HG03103 (cell line): ENCODE results near the gene GJB3.
"Not testable (repeated sequence)": the region's sequence is repeated elsewhere in the genome, so short reads cannot be mapped to it uniquely, and the experiment has no call there.

Experiments used
- ATAC-seq: cut with Tn5 transposase; IDR thresholded peaks from one replicate; pipeline ENCODE4 v1.9.1; 2021; ENCODE audit warnings: low read depth; ENCODE audit not compliant: unreplicated experiment

GJB3 gene

GRCh38 chr1:34759503-34760357 is 21.3 kb upstream of the GJB3 start, which contains the start of gene GJB4:
Gene GJB4, plus strand, starts transcription at chr1:34759740. Its CDS starts 1,515 bp downstream, at chr1:34761255.
- no peak for ATAC-seq

- ATAC-seq, result no peak
Measured at GRCh38 chr1:34761176-34761761, 19.7 kb upstream of the GJB3 start.

- ATAC-seq, result no peak
Measured at GRCh38 chr1:34761776-34762307, 19.2 kb upstream of the GJB3 start.

- ATAC-seq, result no peak
Measured at GRCh38 chr1:34762474-34763141, 18.4 kb upstream of the GJB3 start.

GRCh38 chr1:34763142-34763781 is 17.8 kb upstream of the GJB3 start:
- no peak for ATAC-seq

- ATAC-seq, result no peak
Measured at GRCh38 chr1:34768856-34769255, 12.2 kb upstream of the GJB3 start.

- ATAC-seq, result no peak
Measured at GRCh38 chr1:34770891-34771504, 10.0 kb upstream of the GJB3 start.

- ATAC-seq, result no peak
Measured at GRCh38 chr1:34771573-34772371, 9.2 kb upstream of the GJB3 start.

- ATAC-seq, result not testable (repeated sequence)
Measured at GRCh38 chr1:34773114-34773513, 7.9 kb upstream of the GJB3 start.

- no peak for ATAC-seq
Measured at GRCh38 chr1:34774957-34775356, 6.1 kb upstream of the GJB3 start.

GRCh38 chr1:34776911-34777310 is 4.1 kb upstream of the GJB3 start:
- no peak for ATAC-seq

- no peak for ATAC-seq
Measured at GRCh38 chr1:34777519-34778321, 3.3 kb upstream of the GJB3 start.

GRCh38 chr1:34778381-34778780 is 2.6 kb upstream of the GJB3 start:
- ATAC-seq, result no peak

GRCh38 chr1:34779005-34779404 is 2.0 kb upstream of the GJB3 start:
- no peak for ATAC-seq

GRCh38 chr1:34779526-34779925 is 1.5 kb upstream of the GJB3 start:
- no peak for ATAC-seq

GRCh38 chr1:34779962-34780361 is 1.1 kb upstream of the GJB3 start:
- no peak for ATAC-seq

GRCh38 chr1:34780528-34780927 is 486 bp upstream of the GJB3 start:
- no peak for ATAC-seq

GRCh38 chr1:34781844-34782391 is 904 bp downstream of the GJB3 start:
- no peak for ATAC-seq
